ENCODE measurements around the gene ASB5.

ASB5 gene

GRCh38 chr4:176270669-176271068 lies 1.6 kb upstream of the ASB5 start:
- no peak overlapping the region for H3K27ac ChIP-seq
- H3K4me3 ChIP-seq (ENCODE audit: low read depth, low read length) = no peak overlapping the region
- TF ChIP-seq CTCF (IDR thresholded peaks at IDR 0.05; ENCODE audit: low read depth, low read length) = no peak
- peak; percentile 38 for DNase-seq
- H3K9me3 ChIP-seq (ENCODE audit: severe bottlenecking) = no peaks in the 10 kb centered on the region
- no peaks in the 10 kb centered on the region for H3K27me3 ChIP-seq (ENCODE audit: insufficient read depth, low read depth, severe bottlenecking)
- no peaks in the 10 kb centered on the region for H3K36me3 ChIP-seq

GRCh38 chr4:176266026-176266425 lies 3.0 kb downstream of the ASB5 start:
- H3K9me3 ChIP-seq (ENCODE audit: severe bottlenecking) = no peaks in the 10 kb centered on the region
- no peak for DNase-seq
- no peak for TF ChIP-seq CTCF (IDR thresholded peaks at IDR 0.05; ENCODE audit: low read depth, low read length)
- no peaks in the 10 kb centered on the region for H3K36me3 ChIP-seq
- no peaks in the 10 kb centered on the region for H3K27me3 ChIP-seq (ENCODE audit: insufficient read depth, low read depth, severe bottlenecking)
- H3K27ac ChIP-seq = no peak overlapping the region
- no peak overlapping the region for H3K4me3 ChIP-seq (ENCODE audit: low read depth, low read length)

GRCh38 chr4:176262243-176262642 lies 6.8 kb downstream of the ASB5 start:
- no peak overlapping the region for H3K27ac ChIP-seq
- TF ChIP-seq CTCF (IDR thresholded peaks at IDR 0.05; ENCODE audit: low read depth, low read length) = no peak
- no peak for DNase-seq
- no peaks in the 10 kb centered on the region for H3K27me3 ChIP-seq (ENCODE audit: insufficient read depth, low read depth, severe bottlenecking)
- no peaks in the 10 kb centered on the region for H3K9me3 ChIP-seq (ENCODE audit: severe bottlenecking)
- no peak overlapping the region for H3K4me3 ChIP-seq (ENCODE audit: low read depth, low read length)
- no peaks in the 10 kb centered on the region for H3K36me3 ChIP-seq

- Histone ChIP-seq H3K27me3 (ENCODE audit: insufficient read depth, low read depth, severe bottlenecking) (no peaks in the 10 kb centered on the region), H3K4me3 (ENCODE audit: low read depth, low read length) (no peak overlapping the region), H3K9me3 (ENCODE audit: severe bottlenecking) (no peaks in the 10 kb centered on the region), H3K27ac (no peak overlapping the region), H3K36me3 (no peaks in the 10 kb centered on the region)
- no peak for DNase-seq
- TF ChIP-seq CTCF (IDR thresholded peaks at IDR 0.05; ENCODE audit: low read depth, low read length) = no peak
These were observed 7.5 kb downstream of the ASB5 start for GRCh38 chr4:176261481-176261880.

- Histone ChIP-seq H3K9me3 (ENCODE audit: severe bottlenecking) (no peaks in the 10 kb centered on the region), H3K4me3 (ENCODE audit: low read depth, low read length) (no peak overlapping the region), H3K27ac (no peak overlapping the region), H3K27me3 (ENCODE audit: insufficient read depth, low read depth, severe bottlenecking) (no peaks in the 10 kb centered on the region), H3K36me3 (no peaks in the 10 kb centered on the region)
- DNase-seq = no peak
- no peak for TF ChIP-seq CTCF (IDR thresholded peaks at IDR 0.05; ENCODE audit: low read depth, low read length)
These were observed 8.0 kb downstream of the ASB5 start for GRCh38 chr4:176261018-176261417.

- DNase-seq = no peak
- no peaks in the 10 kb centered on the region for H3K9me3 ChIP-seq (ENCODE audit: severe bottlenecking)
- H3K27me3 ChIP-seq (ENCODE audit: insufficient read depth, low read depth, severe bottlenecking) = no peaks in the 10 kb centered on the region
- no peaks in the 10 kb centered on the region for H3K36me3 ChIP-seq
- H3K27ac ChIP-seq = no peak overlapping the region
- no peak for TF ChIP-seq CTCF (IDR thresholded peaks at IDR 0.05; ENCODE audit: low read depth, low read length)
- no peak overlapping the region for H3K4me3 ChIP-seq (ENCODE audit: low read depth, low read length)
These were observed 9.5 kb downstream of the ASB5 start for GRCh38 chr4:176259330-176260090.

Data from WERI-Rb-1 (cell line).